NCI-H2029 treated with DMSO at 0.1 percent for 48 hours (cell line): ENCODE measurements around the gene CCDC85C.
A peak's percentile ranks its signal among the peaks of the same experiment; 100 is the strongest.

Source experiments
- DNase-seq: peaks from one replicate; lab custom pipeline; 2025; lab: John Stamatoyannopoulos, UW

The CCDC85C gene

DNA sequence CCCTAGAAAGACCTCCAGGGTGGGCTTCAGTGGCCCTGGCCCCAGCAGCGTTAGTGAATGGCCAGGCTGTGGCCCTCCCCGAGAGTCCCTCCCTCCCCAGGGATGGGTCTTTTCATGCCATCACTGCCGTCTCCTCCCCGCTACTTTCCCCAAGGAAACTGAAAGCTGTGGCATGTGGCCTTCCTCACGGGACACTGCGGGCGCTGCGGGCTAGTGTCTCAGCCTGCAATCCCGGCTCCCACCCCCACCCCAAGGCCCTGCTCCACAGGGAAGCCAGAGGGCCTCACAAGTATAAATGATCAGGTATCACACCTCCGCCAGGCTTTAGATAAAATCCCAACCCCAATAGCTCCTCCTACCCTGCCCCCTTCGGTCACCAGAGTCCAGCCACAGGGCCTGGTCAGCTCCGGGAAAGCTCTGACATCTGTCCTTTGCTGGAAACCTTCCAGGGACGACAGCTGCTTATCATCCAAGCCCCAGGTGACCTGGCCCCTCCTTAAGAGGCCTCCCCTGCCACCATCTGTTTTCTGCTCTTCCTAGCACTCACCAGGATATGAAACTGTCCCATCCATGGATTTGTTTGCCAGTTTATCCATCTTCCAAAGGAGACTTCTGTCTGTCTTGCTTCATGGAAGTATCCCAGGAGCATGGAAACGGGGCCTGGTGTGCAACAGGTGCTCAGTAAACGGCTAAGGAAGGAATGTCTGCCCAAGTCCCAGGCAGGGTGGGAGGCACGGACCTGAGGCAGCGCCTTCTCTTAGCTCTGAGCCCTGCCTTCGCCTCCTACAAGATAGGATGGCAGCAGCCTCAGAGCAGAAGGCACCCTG, 31.6 kb downstream of the CCDC85C start:
- DNase-seq: no peak

- DNase-seq: peak; percentile 37
Observed at GRCh38 chr14:99571303-99571986, 32.6 kb downstream of the CCDC85C start.

GRCh38 chr14:99570544-99571302, 33.3 kb downstream of the CCDC85C start:
- no peak for DNase-seq

DNA sequence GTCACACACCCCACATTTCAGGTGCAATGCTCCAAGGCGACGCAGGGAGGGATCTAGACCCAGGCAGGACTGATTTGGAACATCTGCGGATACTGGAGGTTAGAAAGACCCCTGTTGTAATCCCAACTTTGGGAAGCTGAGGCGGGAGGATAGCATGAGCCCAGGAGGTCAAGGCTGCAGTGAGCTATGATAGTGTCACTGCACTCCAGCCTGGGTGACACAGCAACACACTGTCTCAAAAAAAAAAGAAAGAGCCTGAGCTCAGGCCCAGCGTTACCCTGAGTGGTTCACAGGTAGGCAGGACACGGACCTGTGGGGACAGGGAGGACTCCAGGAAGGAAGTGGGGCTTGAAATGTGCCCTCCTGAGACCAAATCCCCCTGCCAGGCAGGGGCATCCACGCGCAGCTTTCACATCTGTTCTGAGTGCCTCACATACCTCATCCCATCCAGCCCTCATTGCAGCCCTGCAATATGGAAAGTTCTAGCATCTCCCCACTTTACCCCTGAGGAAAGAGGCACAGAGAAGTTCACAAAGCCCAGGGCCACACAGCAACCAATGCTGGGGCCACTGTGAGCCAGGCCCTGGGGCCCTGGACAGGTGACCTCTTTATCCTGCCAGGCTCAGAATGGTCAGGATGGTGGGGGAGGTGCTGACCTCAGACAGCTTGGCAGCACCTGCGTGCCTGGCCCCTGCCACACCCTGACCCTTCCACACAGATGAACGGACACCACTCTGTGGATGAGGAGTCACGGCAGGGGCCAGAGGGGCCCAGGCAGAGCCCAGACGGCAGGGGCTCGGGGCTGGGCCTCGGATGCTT, 34.1 kb downstream of the CCDC85C start:
- no peak for DNase-seq

- DNase-seq: peak; percentile 20
Observed at GRCh38 chr14:99568567-99569560, 35.1 kb downstream of the CCDC85C start.

- no peak for DNase-seq
Observed at GRCh38 chr14:99566390-99567354, 37.3 kb downstream of the CCDC85C start.

GRCh38 chr14:99566009-99566389, 38.0 kb downstream of the CCDC85C start:
- peak; percentile 74 for DNase-seq

DNA sequence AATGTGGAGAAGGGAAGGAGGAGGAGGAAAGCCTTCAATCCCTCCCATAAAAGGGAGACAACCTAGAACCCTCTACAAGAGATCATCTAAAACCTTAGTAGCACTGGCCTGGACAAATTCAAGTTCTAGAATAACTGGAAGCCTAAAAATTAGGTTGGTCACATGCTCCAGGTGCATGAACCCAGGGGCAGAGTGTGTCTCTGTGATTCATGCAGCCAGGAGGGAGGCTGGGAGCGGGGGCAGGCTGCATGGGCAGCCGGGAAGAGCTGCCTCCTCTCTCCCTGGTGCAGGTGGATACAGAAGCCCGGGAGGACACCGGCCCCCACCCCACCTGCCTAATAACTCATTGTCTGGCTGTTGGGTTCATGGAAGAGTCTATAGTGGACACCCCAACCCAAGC, 38.6 kb downstream of the CCDC85C start:
- DNase-seq: no peak

DNA sequence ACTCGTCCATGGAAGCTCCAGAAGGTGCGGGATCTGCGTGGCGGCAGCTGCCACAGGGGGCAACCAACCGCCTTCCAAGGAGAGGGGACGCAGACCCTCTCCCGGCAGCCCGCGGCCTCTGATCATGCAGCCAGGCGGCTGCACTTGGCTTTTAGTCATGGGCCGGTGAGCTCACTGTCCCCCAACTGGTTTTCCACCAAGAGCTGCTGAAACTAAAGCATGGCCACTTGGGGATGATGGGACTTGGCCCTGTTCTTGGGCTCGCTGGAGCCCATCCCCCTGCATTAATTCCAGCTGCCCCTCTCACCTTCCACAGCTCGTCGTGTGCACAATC, 39.1 kb downstream of the CCDC85C start:
- DNase-seq: no peak

GRCh38 chr14:99564256-99564925, 39.6 kb downstream of the CCDC85C start:
- peak; percentile 54 for DNase-seq

GRCh38 chr14:99563749-99564129, 40.3 kb downstream of the CCDC85C start:
- no peak for DNase-seq

- DNase-seq: no peak
Observed at GRCh38 chr14:99562856-99563748, 40.9 kb downstream of the CCDC85C start.

GRCh38 chr14:99561864-99562263, 42.1 kb downstream of the CCDC85C start:
- no peak for DNase-seq

DNA sequence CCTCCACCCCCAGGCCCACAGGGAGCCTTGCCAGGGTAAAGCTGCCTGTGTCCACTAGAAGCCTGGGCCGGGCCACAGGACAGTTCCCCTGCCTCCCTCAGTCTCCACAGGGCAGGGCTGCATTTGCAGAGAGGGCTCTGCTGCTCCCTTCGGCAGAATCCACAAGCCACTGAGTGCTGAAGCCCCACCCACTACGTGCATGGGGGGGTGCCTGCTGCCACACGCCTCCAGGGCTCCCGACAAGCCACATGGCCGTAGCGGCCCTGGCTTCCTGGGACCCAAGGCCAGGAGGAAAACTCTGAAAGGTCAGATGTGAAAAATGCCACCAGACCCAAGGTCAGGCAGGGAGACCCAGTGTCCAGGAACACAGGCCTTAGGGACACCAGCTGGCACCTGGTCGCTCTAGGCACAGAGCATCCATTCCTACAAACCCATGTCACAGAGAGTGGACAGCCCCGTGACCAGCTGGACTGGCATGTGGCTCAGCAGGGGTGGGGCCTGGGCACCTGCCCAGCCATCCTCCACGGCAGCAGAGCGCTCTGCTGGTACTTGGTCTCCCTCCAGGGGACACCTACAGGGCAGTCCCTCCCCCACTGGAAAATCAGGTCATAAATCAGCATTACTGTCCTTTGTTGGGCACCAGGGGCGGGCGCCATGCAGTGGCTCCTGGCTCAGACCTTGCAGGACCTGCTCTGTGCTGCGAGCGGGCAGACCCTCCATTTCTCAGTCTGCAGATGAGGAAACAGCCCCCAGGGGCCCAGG, 42.9 kb downstream of the CCDC85C start:
- DNase-seq: no peak

- no peak for DNase-seq
Observed at GRCh38 chr14:99560403-99560802, 43.6 kb downstream of the CCDC85C start.

DNA sequence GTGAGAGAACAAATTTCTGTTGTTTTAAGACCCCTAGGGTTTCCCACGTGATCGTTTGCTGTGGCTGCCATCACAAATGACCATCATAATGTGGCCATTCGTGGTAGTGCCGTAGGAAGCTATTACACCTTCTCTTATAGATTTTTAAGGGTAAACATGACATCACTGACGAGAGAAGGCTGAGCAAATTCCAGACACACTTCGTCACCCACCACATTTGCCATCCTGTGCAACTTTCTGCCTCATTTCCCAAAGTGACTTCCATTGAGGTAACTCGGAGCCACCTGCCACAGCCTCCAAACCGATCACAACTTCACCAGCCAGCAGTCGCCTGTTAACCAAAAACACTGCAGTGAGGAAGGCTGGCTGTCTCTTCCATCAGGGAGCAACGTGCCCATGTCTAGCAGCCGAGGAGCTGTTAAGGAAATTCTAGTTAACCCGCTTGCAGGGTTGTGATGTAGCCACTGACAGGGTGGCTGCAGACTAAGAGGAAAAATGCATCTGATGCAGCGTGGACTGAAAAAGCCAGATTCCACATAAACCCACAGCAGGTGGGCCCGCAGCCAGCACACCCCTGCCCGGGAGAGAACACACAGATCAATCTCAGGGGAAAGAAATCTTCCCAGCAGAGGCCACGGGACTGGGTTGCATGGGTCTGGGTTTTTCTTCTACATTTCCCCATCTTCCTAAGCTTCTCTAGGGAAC, 44.6 kb downstream of the CCDC85C start:
- DNase-seq: no peak
